Progenitor cell of endocrine pancreas (in vitro differentiated cells): ENCODE results near the gene SAMD4A. TPM values are rescaled to one million over a fixed set of nuclear protein-coding genes. Genes with fewer than 3 reads are reported as not detected.

Experiments used
- DNase-seq: peaks from one replicate; pipeline ENCODE4 v3.0.0; 2021; ENCODE audit warnings: low spot score; ENCODE audit not compliant: unreplicated experiment
- H3K27ac Mint-ChIP-seq: 2 replicates; pipeline ENCODE4 v1.8.0; 2021; ENCODE audit warnings: mild to moderate bottlenecking, moderate library complexity, mixed read lengths
- H3K27me3 Mint-ChIP-seq: 2 replicates; pipeline ENCODE4 v1.8.0; 2021; ENCODE audit warnings: mixed read lengths
- H3K36me3 Mint-ChIP-seq: 2 replicates; pipeline ENCODE4 v1.8.0; 2022; ENCODE audit warnings: mixed read lengths; ENCODE audit not compliant: insufficient read depth
- H3K4me1 Mint-ChIP-seq: 2 replicates; pipeline ENCODE4 v1.8.0; 2021; ENCODE audit warnings: low read depth, mixed read lengths
- H3K4me3 Mint-ChIP-seq: 2 replicates; pipeline ENCODE4 v1.8.0; 2021; ENCODE audit warnings: low read depth, mild to moderate bottlenecking, moderate library complexity, mixed read lengths
- H3K9me3 Mint-ChIP-seq: 2 replicates; pipeline ENCODE4 v1.8.0; 2021; ENCODE audit warnings: low read depth, mixed read lengths
- CTCF ChIP-seq: fragments of 200-600 bp; sonication (generic); IDR thresholded peaks from one replicate; pipeline ENCODE4 v1.5.0; 2021; ENCODE audit warnings: antibody characterized with exemption, mild to moderate bottlenecking; ENCODE audit not compliant: unreplicated experiment
- total RNA-seq: library from RNA; stranded (reverse); gene quantifications from 2 replicates; pipeline ENCODE4 v1.2.1, GENCODE V29; 2021

Gene SAMD4A
- total RNA-seq, 1 donor from 2014 or later = 9.1 TPM

DNA sequence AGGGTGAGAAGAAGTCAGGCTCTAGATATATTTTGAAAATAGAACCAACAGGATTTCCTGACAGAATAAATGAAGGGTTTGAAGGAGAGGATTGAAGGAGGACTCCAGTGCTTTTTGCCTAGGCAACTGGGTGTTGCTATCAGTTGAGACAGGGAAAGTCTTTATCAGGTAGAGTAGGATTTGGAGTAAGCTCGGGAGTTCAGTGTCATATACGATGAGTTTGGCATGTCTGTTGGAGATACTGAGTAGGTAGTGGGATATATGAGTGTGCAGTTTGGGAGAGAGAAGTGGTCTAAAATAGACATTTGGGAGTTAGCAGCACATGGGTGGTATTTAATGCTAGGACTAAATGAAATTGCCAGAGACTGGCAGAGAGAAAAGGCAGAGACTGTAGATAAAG lies 141.2 kb downstream of the SAMD4A start:
- no peak for TF ChIP-seq CTCF
- Mint-ChIP-seq H3K4me3 (no peak overlapping the region), H3K27me3 (no peaks in the 10 kb centered on the region), H3K36me3 (no peaks in the 10 kb centered on the region), H3K9me3 (no peaks in the 10 kb centered on the region), H3K27ac (no peak overlapping the region), H3K4me1 (no peaks in the 10 kb centered on the region)
- DNase-seq = no peak

DNA sequence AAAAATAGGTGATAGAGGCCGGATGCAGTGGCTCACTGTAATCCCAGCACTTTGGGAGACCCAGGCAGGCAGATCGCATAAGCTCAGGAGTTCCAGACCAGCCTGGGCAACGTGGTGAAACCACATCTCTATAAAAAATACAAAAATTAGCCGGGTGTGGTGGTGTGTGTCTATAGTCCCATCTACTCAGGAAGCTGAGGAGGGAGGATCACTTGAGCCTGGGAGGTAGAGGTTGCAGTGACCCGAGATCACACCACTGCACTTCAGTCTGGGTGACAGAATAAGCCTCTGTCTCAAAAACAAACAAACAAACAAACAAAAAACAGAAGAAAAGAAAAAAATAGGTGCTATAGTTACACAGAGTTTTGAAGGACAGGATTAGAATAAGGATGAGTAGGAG lies 142.1 kb downstream of the SAMD4A start:
- Mint-ChIP-seq H3K4me1 (no peaks in the 10 kb centered on the region), H3K27ac (no peak overlapping the region), H3K9me3 (no peaks in the 10 kb centered on the region), H3K27me3 (no peaks in the 10 kb centered on the region), H3K36me3 (no peaks in the 10 kb centered on the region), H3K4me3 (no peak overlapping the region)
- TF ChIP-seq CTCF = no peak
- DNase-seq = no peak

DNA sequence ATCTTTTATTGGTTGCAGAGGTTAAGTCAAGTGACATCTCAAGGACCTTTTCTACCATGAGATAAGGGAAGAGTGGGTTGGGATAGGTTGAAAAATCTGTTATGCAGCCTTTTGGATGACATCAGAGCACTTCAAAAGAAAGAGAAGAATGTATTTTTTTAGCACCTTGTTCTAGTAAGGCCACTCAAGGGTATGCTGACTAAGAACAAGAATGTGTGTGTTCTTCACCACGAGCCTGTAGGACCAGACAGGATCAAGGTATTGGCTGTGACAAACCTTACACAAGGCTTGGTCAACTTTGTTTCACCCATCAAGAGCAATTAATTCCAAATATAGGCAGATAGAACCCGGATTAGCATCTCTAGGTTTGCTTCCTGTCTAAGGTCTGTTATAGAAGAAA lies 142.5 kb downstream of the SAMD4A start:
- Mint-ChIP-seq H3K36me3 (no peaks in the 10 kb centered on the region), H3K27me3 (no peaks in the 10 kb centered on the region), H3K4me1 (no peaks in the 10 kb centered on the region), H3K4me3 (no peak overlapping the region), H3K9me3 (no peaks in the 10 kb centered on the region), H3K27ac (no peak overlapping the region)
- no peak for TF ChIP-seq CTCF
- DNase-seq = no peak

GRCh38 chr14:54709867-54710266 lies 142.9 kb downstream of the SAMD4A start:
- no peak for DNase-seq
- Mint-ChIP-seq H3K27me3 (no peaks in the 10 kb centered on the region), H3K4me3 (no peak overlapping the region), H3K9me3 (no peaks in the 10 kb centered on the region), H3K4me1 (no peaks in the 10 kb centered on the region), H3K27ac (no peak overlapping the region), H3K36me3 (no peaks in the 10 kb centered on the region)
- TF ChIP-seq CTCF = no peak

- Mint-ChIP-seq H3K36me3 (no peaks in the 10 kb centered on the region), H3K27ac (no peak overlapping the region), H3K4me3 (no peak overlapping the region), H3K4me1 (no peaks in the 10 kb centered on the region), H3K9me3 (no peaks in the 10 kb centered on the region), H3K27me3 (no peaks in the 10 kb centered on the region)
- no peak for DNase-seq
- TF ChIP-seq CTCF = no peak
Observed at GRCh38 chr14:54711312-54711711, 144.4 kb downstream of the SAMD4A start.
